Measurements from ENCODE around the gene ZSCAN12. TPM values are rescaled to one million over a fixed set of nuclear protein-coding genes. Genes with fewer than 3 reads are reported as not detected.
"Not testable (repeated sequence)": the region's sequence is repeated elsewhere in the genome, so short reads cannot be mapped to it uniquely, and the experiment has no call there.

The ZSCAN12 gene
- total and polyA plus RNA-seq, 10 of the 15 experiments (the other 5 are each of a cell fraction or from before 2014, with no cell fraction given): 1.2 to 12.2 (median 7.4) TPM

GRCh38 chr6:28360961-28361360, 38.6 kb downstream of the ZSCAN12 start (continued):
- TF ChIP-seq ZNF687 (IDR thresholded peaks at IDR 0.05) (no peak), ZNF24 (IDR thresholded peaks at IDR 0.05) (no peak), MYC (IDR thresholded peaks at IDR 0.05; ENCODE audit: insufficient read depth, insufficient read length, insufficient replicate concordance, low read length, severe bottlenecking) (no peak), STAT1 (conservative IDR thresholded peaks at IDR 0.05) (no peak), RFX5 (IDR thresholded peaks at IDR 0.05; ENCODE audit: low read depth, low read length) (no peak), PRDM15 (CRISPR knock-in tag; IDR thresholded peaks at IDR 0.05) (no peak), CREM (IDR thresholded peaks at IDR 0.05; ENCODE audit: low read depth) (no peak), EED (IDR thresholded peaks at IDR 0.05; ENCODE audit: low read depth) (no peak)

- SMC1A ChIA-PET (ENCODE audit: uncharacterized antibody, unreplicated experiment): interaction anchor here (0.8 kb wide), 1 partner anchor 92 kb away, joined by 3 read pairs; the partner anchor contains the start of gene ZSCAN26
- H3K4me3 ChIP-seq; H3K9me3 ChIP-seq (replicated peaks; ENCODE audit: control insufficient read depth, insufficient read depth, low read length); H3K79me2 ChIP-seq (ENCODE audit: control insufficient read depth, insufficient read depth, low read length); DNase-seq (ENCODE audit: low read depth, low spot score); ATAC-seq; H3K36me3 ChIP-seq (ENCODE audit: control insufficient read depth in 2 of 2, insufficient read depth in 2 of 2, low read length in 1 of 2); BruUV-seq (replicated peaks); FAIRE-seq; RAD21 ChIA-PET (ENCODE audit: unreplicated experiment); H3K27ac ChIP-seq (ENCODE audit: control insufficient read depth, insufficient read depth); H4K20me1 ChIP-seq (ENCODE audit: control insufficient read depth, insufficient read depth); H3K4me1 ChIP-seq (ENCODE audit: control insufficient read depth, insufficient read depth, low read length); H2AFZ ChIP-seq (ENCODE audit: control insufficient read depth, low read depth, low read length); H3K27me3 ChIP-seq (replicated peaks in 1 of 2; ENCODE audit: control insufficient read depth in 2 of 2, insufficient read depth in 2 of 2, low read length in 1 of 2); H3K9ac ChIP-seq (ENCODE audit: control insufficient read depth, insufficient read depth, low read length); H3K4me2 ChIP-seq (ENCODE audit: control insufficient read depth, insufficient read depth); POLR2A ChIA-PET: not testable (repeated sequence)
- intact Hi-C loops (cut with micrococcal nuclease; ENCODE audit: unreplicated experiment): loop anchor here (5.0 to 10.0 kb wide), 5 partner anchors 92 to 1195 kb away; partner anchors contain the start of gene ZSCAN26
- CTCF ChIA-PET: interaction anchor here (1.1 to 1.2 kb wide), 2 partner anchors 26 to 218 kb away, joined by 4 read pairs; partner anchors contain the start of gene ZKSCAN8
- in situ Hi-C loops (cut with MboI): loop anchor here (5.0 to 25.0 kb wide), 3 partner anchors 227 to 1197 kb away; no protein-coding TSS in a partner anchor
- WGBS (ENCODE audit: insufficient coverage, insufficient replicate concordance, low lambda C conversion rate, missing lambda C conversion rate): 98% methylated on average over 13 of the region's 16 CpGs
Observed at GRCh38 chr6:28359562-28359961, 40.0 kb downstream of the ZSCAN12 start.

Data from GM12878 (cell line).